Astrocyte of the cerebellum (primary cell): ENCODE data around the gene LCN12.

Experiments
- DNase-seq: peaks from one replicate; pipeline ENCODE4 v3.0.0-alpha.2; 2011; ENCODE audit warnings: low read depth
- H3K4me3 ChIP-seq: 2 replicates; pipeline ENCODE4 v1.5.1; 2011; ENCODE audit warnings: mild to moderate bottlenecking, low read depth, low read length, moderate library complexity
- in situ Hi-C: cut with HindIII; loops from 2 replicates; pipeline ENCODE4 v1.10.0; 2017; ENCODE audit warnings: low sequenced_read_pairs
- TF ChIP-seq, protein P1 (sequence below): IDR thresholded peaks from 2 replicates; pipeline ENCODE4 v1.5.1; 2012; ENCODE audit warnings: low read length, low read depth, moderate library complexity, mild to moderate bottlenecking; ENCODE audit errors: missing control alignments

The LCN12 gene

GRCh38 chr9:136968333-136969127, 16.5 kb downstream of the LCN12 start:
- no peak for DNase-seq
- no peak overlapping the region for H3K4me3 ChIP-seq
- in situ Hi-C loops = no loop called here
- TF ChIP-seq, protein P1, sequence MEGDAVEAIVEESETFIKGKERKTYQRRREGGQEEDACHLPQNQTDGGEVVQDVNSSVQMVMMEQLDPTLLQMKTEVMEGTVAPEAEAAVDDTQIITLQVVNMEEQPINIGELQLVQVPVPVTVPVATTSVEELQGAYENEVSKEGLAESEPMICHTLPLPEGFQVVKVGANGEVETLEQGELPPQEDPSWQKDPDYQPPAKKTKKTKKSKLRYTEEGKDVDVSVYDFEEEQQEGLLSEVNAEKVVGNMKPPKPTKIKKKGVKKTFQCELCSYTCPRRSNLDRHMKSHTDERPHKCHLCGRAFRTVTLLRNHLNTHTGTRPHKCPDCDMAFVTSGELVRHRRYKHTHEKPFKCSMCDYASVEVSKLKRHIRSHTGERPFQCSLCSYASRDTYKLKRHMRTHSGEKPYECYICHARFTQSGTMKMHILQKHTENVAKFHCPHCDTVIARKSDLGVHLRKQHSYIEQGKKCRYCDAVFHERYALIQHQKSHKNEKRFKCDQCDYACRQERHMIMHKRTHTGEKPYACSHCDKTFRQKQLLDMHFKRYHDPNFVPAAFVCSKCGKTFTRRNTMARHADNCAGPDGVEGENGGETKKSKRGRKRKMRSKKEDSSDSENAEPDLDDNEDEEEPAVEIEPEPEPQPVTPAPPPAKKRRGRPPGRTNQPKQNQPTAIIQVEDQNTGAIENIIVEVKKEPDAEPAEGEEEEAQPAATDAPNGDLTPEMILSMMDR = no peak

- TF ChIP-seq, protein P1 = no peak
- DNase-seq = no peak
Observed at GRCh38 chr9:136969150-136969549, 17.1 kb downstream of the LCN12 start.

DNA sequence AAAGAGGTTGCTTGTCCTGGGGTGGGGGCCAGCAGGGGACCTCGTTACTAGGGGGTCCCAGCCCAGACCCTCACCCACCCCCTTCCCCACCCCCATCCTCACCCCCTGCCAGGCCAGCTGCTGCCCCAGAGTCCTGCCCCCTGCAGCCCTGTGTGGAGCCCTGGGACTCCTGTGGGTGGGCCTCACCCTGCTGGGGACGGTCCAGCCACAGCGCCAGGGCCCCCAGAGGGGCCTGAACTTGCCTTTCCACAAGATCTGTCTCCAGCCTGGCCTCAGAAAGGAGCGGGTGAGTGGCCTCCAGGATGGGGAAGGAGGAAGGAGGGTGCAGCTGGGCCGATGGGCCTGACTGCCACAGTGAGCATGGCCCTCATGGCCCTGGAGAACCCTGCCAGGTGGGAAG, 17.7 kb downstream of the LCN12 start:
- DNase-seq = no peak
- TF ChIP-seq, protein P1 = no peak
- H3K4me3 ChIP-seq = no peak overlapping the region
- in situ Hi-C loops = no loop called here

More at GRCh38 chr9:136969150-136969549, 17.1 kb downstream of the LCN12 start:
- no peak overlapping the region for H3K4me3 ChIP-seq
- in situ Hi-C loops = no loop called here

DNA sequence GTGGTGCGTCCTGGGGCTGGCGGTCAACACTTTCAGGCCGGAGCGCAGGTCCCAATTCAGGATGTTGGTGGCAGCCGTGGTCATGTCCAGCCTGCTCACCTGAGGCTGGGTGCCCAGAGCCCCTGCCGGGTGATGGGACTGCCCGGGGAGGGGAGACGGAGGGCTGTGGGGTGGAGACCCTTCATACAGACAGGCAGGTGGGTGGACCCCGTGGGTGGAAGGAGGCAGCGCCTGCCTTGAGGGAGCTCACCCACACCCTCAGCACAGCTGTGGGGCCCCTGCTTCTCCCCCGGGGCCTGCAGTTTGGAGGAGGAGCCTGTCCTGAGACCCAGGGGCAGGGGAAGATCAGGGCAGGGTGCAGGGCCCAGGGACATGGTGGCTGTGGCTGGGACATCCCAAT, 18.3 kb downstream of the LCN12 start:
- DNase-seq = no peak
- no peak overlapping the region for H3K4me3 ChIP-seq
- in situ Hi-C loops = no loop called here
- TF ChIP-seq, protein P1 = no peak

GRCh38 chr9:136971746-136972145, 19.7 kb downstream of the LCN12 start:
- TF ChIP-seq, protein P1 = no peak
- in situ Hi-C loops = no loop called here
- no peak for DNase-seq
- no peak overlapping the region for H3K4me3 ChIP-seq

DNA sequence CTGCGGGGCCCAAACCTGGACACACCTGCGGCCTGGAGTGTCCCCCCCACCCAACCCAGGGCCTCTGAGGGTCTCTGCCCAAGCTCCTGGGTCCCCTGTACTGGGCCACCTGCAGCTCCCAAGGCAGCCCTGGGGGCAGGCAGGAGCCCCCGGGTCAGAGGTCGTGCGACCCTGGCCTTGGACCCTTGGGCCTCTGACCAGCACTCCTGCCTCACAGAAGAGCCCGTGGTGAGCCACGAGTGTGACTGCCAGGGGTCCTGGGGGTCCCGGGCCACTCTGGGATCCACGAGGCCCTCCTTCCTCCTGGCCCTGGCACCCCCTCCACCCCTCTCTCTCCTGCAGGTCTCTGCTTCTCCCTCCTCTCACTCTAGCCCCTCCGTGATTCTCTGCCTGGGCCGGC, 20.3 kb downstream of the LCN12 start:
- no peak for DNase-seq
- H3K4me3 ChIP-seq = no peak overlapping the region
- TF ChIP-seq, protein P1 = no peak
- in situ Hi-C loops = no loop called here
